Activated CD8-positive, alpha-beta memory T cell treated with anti-CD3 and anti-CD28 coated beads, Interleukin-2, amount 50 U/mL, for 1 hour (primary cell): ENCODE measurements around the gene AAR2.

Experiments
- DNase-seq: peaks from one replicate; pipeline ENCODE4 v3.0.0-alpha.2; 2020; ENCODE audit errors: extremely low read depth

The AAR2 gene

GRCh38 chr20:36218380-36219064 lies 17.8 kb upstream of the AAR2 start:
- DNase-seq: no peak

- no peak for DNase-seq
Measured at GRCh38 chr20:36219671-36220220, 16.5 kb upstream of the AAR2 start.

- no peak for DNase-seq
Measured at GRCh38 chr20:36225666-36226065, 10.6 kb upstream of the AAR2 start.

- DNase-seq: no peak
Measured at GRCh38 chr20:36228770-36229169, 7.5 kb upstream of the AAR2 start.

- DNase-seq: no peak
Measured at GRCh38 chr20:36230019-36230418, 6.3 kb upstream of the AAR2 start.

GRCh38 chr20:36231331-36231730 lies 4.9 kb upstream of the AAR2 start:
- no peak for DNase-seq

DNA sequence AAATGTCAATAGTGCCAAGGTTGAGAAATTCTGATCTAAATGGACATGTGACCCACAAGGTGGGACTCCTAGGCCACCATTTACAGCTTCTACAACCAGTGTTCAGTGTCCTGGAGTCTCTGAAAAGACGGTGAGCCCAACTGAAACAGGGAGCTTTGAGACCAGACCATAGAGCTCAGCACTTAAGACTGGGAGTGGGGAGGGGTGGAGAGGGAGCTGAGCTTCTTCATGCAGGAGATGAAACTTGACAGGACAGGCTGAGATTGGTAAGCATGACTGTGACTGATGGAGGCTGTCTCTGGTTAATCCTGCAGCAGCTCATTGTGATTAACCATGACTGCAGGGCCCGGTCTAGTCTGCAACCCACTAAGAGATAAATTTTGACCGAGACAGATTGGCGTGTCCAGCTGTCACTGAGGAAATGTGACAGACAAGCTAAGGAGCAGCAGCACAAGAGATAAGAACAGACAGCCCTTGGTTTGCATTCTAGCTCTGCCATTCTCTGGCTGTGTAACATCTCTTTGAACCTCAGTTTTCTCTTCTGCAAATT lies 1.4 kb upstream of the AAR2 start:
- no peak for DNase-seq

GRCh38 chr20:36236786-36237121 lies 476 bp downstream of the AAR2 start:
- no peak for DNase-seq

- no peak for DNase-seq
Measured at GRCh38 chr20:36237477-36237876, 1.2 kb downstream of the AAR2 start.

- DNase-seq: no peak
Measured at GRCh38 chr20:36238153-36238552, 1.9 kb downstream of the AAR2 start.

DNA sequence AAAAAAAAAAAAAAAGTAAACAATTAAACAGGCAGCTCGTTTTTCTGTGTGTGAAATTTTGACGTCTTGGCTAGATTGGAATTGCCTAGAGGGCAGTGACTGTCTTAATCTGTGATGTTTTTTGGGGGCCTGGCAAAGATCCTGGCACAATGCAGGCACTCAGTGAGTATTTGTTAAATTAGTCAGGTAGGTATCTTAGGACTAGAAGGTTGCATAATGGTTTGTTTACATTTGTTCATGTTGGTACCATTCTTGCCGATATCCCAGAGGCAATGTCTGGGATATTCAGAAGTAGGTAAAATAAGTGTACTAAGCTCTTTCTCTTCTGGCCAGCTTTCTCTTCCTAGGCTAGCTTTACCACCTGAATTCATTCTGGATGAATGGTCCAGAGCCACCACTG lies 2.5 kb downstream of the AAR2 start:
- DNase-seq: no peak

DNA sequence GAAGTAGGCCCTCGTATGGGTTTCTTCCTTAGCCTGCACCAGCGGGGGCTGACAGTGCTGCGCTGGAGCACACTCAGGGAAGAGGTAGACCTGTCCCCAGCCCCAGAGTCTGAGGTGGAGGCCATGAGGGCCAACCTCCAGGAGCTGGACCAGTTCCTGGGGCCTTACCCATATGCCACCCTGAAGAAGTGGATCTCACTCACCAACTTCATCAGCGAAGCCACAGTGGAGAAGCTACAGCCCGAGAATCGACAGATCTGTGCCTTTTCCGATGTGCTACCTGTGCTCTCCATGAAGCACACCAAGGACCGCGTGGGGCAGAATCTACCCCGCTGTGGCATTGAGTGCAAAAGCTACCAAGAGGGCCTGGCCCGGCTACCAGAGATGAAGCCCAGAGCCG lies 3.8 kb downstream of the AAR2 start:
- DNase-seq: no peak

DNA sequence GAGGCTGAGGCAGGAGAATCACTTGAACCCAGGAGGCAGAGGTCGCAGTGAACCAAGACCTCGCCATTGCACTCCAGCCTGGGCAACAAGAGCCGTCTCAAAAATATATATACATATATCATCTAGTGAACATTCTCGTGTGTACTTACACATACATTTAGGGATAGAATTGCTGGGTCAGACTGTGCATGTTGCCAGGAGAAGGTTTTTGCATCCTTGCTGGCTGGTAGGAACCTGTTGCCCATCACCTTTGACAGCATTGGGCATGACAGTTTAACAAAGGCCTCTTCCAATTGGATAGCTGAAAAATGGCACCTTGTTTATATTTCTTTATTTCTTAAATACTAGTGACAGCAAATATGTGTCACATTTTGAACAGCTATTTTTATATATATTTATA lies 5.4 kb downstream of the AAR2 start:
- DNase-seq: no peak

DNA sequence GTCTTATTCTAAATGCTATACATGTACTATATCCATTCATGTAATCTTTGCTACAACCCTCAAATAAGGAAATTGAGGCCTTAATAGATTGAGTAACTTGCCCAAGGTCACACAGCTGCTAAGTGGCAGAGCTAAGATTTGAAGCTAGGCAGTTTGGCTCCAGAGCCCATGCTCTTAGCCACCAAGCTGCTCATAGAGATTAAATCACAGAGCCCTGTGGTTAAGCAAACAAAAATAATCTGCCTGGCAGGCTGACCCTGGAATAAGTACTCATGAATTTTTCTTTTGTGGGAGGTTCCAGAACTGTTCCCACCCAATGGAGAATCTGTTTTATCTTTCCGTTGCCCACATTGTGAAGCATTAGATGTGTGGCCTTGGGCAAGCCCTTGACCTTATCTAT lies 7.4 kb downstream of the AAR2 start:
- no peak for DNase-seq

GRCh38 chr20:36246401-36246800 lies 10.1 kb downstream of the AAR2 start:
- DNase-seq: no peak

DNA sequence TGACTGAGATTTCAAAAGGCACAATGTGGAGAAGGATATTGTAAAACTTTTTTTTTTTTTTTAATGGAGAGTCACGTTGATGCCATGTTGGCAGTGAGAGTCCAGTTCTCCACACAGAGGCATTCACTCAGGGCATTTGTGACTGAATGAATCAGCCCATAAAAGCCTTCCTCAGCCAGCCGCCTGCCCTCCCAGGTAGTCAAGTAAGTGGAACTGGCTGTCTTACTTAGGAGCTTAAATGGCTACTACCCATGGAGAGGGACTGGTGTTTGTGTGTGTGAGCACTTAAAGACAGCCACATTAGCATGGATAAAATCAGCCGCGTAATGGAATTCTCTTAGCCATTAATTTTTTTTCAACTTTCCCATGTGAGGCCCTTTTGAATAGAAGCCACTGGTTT lies 12.6 kb downstream of the AAR2 start:
- no peak for DNase-seq

GRCh38 chr20:36249450-36249849 lies 13.2 kb downstream of the AAR2 start:
- no peak for DNase-seq

GRCh38 chr20:36251426-36251825 lies 15.1 kb downstream of the AAR2 start:
- DNase-seq: no peak

DNA sequence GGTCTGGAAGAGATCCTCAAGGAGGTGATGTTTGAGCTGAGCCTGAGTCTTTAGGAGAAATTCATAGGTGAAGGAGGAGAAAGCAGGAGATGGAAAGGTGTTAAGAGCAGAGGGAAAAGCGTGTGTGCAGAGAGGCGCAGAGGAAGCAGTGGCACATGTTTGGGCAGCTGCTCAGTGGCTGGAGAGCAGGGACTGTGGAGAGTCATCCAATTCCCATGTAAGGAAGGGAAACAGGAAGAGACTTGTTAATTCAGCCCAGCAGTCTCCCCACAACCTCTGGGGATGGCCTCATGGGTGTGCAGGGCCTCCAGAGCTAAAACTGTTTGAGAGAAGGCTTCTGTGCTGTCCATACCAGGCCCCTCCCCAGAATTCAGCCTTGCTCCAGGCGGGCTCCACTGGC lies 16.2 kb downstream of the AAR2 start:
- no peak for DNase-seq

DNA sequence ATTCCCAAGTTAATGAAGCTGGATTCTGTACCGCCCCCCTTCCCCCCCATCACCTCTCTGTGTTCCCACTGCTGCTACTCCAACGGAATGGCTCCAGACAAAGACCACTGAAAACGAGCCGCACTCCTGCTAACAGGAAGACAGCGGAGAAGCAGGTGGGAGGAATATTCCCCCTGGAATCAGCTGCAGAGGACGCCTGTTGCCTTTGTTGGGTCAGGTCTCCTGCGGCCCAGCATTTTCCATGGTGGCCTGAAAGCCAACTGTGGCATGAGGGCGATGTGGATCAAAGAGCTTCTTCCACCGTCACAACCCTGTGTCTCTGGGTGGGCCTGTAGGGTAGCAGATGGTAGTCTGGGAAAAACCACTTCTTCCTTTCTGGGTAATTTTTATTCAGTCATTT lies 16.8 kb downstream of the AAR2 start:
- no peak for DNase-seq

GRCh38 chr20:36254076-36254475 lies 17.8 kb downstream of the AAR2 start:
- DNase-seq: no peak

- DNase-seq: no peak
Measured at GRCh38 chr20:36255445-36255844, 19.2 kb downstream of the AAR2 start.

DNA sequence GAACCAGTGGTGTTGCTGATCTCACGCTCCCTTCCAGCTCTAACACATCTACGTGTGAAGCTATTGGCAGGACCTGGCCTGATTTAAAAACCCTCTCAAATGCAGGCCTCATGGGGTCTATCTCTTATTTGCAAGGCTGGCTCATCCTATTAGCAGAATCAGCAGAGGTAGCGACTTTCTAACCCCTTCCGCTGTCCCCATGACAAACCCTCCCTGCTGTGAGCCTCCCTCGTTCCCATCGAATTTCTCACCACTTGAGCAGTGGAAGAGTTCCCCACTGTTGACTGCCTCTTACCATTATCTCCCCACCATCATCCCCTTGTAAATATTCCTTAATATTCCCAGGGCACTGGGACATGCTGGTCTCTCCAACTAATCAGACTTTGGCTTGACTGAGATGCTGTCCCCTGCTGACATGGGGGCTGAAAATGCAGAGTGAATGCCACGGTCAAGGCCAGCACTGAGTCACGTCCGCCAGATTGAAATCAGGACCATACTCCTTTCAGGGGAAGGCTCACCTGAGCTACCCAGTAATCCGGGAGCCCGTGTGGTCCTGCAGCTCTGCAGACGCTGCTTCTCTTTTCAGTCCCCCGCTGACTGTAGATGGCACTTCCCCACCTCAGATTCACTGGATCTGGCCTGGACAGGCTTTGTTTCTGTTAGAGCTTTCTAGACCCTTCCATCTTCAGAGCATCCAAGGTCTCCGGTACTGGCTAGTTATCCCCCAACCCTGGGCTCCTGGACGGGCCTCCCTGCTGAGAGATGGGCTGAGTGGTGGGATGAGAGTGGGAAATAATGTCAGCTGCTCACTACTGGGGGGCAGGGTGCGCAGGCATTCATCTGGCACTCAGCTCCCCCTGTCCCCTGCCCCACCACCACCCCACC lies 23.1 kb downstream of the AAR2 start:
- DNase-seq: no peak
